Renal cortex interstitium (tissue), 11 donors: ENCODE measurements around the gene CNTNAP2. TPM values are rescaled to one million over a fixed set of nuclear protein-coding genes. Genes with fewer than 3 reads are reported as not detected.

Experiments
- DNase-seq, 11 donors: peaks; one replicate each; pipeline ENCODE4 v3.0.0-alpha.2; 2013; ENCODE audit warnings: low read depth in 9 of 11, low spot score in 4 of 11; ENCODE audit errors: extremely low read depth in 1 of 11
- polyA plus RNA-seq, 3 donors: library from polyadenylated mRNA; unstranded; fragments of 120-200 nt; gene quantifications; one replicate each; pipeline ENCODE4 v1.2.1, GENCODE V29; 2013; ENCODE audit not compliant: insufficient read length in 3 of 3

The CNTNAP2 gene
- polyA plus RNA-seq, 3 donors: 25.6 to 29.3 (median 26.6) TPM

DNA sequence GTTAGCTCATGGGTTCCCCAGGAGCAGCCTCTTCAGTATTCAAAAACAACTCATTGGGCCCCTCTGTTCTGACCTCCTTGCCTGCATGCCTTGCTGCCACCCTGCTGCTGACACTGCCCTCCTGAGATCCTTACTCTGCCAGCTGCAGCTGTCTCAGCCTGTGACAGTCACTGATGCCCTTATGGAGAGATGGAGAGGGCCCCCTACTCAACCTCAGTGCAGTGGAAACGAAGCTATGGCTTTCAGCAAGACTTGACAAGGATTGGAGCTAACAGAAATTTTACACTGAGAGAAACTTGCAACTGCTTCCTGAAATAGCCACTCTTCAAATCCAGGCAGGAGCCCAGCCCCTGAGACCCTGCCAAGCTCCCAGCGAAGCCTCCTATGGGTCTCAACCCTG is 1795.7 kb downstream of the CNTNAP2 start:
- DNase-seq: no peak

- no peak for DNase-seq
Observed at GRCh38 chr7:147912946-147913638, 1796.5 kb downstream of the CNTNAP2 start.

GRCh38 chr7:147915781-147916180 is 1799.2 kb downstream of the CNTNAP2 start:
- no peak for DNase-seq

- no peak for DNase-seq
Observed at GRCh38 chr7:147916573-147916972, 1800.0 kb downstream of the CNTNAP2 start.

GRCh38 chr7:147923841-147924240 is 1807.2 kb downstream of the CNTNAP2 start:
- no peak for DNase-seq

- no peak for DNase-seq
Observed at GRCh38 chr7:147937428-147937827, 1820.8 kb downstream of the CNTNAP2 start.

DNA sequence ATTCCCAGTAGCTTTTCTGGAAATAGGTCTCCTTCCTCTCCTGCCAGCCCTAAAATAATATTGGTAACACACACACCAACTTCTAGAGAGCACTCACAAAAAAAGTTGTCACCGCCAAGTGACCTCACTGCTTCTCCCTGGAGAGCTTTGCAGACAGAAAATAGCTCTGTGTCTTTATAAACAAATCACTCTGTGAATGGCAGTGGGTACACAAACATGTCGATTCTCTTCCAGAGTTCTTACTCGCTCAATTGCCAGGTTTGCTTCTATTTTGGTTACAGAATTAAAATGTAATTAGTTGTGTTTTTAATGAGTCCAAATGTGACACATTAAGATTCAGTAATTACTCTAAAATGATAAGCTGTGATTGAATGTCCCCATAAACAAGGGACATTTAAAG is 1824.8 kb downstream of the CNTNAP2 start:
- no peak for DNase-seq

- no peak for DNase-seq
Observed at GRCh38 chr7:147944321-147944720, 1827.7 kb downstream of the CNTNAP2 start.

DNA sequence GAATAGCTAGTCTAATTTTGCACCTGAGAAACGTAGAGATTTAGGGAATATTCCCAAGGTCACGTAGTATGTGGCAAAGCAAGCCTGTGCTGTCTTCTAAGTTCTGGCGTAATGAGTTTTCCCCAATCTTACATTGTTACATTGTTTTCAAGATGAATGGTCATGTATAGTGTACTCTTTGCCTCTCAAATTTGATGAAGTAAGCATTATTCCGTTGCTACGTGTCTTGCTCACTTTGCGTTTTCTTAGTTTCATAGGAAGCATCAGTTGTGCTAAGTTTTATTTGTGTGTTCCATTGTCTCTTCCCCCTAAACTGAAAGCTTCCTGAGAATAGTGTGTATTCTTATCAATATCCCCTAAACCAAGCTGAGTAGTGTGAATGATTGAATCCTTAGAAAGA is 1836.3 kb downstream of the CNTNAP2 start:
- no peak for DNase-seq

DNA sequence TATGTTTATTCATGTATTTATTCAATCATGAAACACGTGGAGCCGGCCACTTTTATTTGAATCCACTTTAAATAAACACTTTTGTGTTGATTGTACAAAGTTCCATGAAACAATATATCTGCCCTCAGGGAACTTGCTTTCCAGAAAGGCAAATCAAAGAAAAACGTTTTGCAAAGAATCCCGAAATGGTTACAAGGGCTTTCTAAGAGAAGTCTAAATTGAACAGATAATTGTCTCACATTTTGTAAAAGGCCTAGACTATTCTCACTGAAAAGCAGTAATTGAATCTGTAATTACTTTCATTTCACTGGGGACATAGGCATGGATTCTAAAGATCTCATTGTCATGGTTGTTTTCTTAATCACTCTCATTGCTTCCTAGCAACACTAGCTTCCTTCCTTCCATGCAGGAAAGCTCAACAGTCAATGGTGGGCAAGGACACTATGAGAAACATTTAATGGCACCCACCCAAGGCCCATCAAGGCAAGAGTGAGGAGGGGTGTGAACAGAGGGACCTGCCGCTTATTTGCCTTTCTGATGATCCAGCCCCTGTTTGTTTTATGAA is 1851.5 kb downstream of the CNTNAP2 start:
- no peak for DNase-seq

DNA sequence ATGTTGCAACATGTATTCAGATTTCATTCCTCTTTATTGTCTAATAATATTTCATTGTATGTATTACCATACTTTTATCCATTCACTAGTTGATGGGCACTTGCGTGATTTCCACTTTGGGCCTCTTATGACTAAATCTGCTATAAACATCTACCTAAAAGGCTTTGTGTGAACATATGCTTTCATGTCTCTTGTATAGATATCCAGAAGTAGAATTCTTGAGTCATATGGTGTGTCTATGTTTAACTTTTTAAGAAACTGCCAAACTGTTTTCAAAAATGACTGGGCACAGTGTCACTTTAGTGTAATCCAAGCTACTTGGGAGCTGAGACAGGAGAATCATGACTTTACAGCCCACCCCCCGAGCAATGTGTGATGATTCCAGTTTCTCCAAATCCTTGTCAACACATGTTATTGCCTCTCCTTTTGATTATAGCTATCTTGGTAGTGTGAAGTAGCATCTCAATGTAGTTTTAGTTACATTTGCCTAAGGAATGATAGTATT is 1855.1 kb downstream of the CNTNAP2 start:
- DNase-seq: no peak

DNA sequence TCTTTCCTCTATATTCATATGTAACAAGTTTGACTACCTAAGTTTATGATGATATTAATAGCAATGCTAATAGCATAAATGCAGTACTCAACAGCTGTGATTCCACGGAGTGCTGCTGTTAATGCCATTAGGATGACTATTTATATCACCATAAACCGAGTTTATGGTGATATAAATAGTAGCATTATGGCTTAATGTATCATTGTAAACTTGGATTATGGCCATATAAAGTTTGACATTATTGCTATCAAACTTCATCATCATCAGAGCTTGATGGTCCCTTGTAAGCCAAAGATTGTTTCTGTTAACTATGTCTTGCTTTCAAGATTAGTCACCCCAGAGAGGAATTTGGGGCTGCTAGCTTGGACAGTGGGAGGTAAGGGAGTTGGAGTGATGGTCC is 1861.6 kb downstream of the CNTNAP2 start:
- DNase-seq: no peak

GRCh38 chr7:147978651-147979050 is 1862.0 kb downstream of the CNTNAP2 start:
- DNase-seq: no peak

DNA sequence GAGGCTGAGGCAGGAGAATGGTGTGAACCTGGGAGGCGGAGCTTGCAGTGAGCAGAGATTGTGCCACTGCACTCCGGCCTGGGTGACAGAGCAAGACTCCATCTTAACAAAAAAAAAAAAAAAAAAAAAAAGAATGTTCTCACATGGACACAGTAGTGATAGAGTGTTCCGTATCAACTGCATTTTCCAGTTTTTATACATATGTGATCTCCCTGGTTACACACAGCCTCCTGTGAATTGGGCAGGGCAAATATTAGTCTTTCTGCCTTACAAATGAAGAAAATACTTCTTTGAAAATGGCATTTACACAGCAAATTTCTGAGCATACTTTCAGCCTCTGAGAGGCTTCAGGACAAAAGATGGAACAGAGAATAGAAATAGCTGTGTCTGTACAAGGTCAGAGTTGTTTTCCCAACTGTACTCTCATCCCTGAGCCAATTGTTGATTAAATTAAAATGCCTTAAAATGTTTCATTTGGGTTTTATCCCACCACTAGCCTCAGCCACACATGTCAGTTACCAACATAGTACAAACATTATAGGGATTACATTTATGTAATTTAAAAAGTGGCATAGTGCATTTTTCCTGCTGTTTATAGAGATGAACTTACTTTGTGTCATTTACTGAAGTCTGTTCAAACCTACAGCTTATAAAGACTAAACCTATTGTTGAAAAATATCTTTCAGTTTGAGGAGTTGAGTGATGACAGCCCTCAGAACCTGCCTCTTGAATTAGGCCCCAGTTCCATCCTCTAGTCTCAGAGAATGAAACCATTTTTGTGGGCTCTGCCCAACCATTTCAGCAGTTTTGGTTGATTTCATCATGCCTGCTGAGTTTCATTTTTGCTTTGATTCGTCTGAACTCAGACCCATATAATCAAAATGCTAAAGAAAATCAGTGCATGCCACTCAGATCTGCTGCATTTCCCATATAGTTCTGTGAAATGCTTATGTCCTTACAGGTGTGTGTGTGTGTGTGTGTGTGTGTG is 1864.5 kb downstream of the CNTNAP2 start:
- DNase-seq: no peak

DNA sequence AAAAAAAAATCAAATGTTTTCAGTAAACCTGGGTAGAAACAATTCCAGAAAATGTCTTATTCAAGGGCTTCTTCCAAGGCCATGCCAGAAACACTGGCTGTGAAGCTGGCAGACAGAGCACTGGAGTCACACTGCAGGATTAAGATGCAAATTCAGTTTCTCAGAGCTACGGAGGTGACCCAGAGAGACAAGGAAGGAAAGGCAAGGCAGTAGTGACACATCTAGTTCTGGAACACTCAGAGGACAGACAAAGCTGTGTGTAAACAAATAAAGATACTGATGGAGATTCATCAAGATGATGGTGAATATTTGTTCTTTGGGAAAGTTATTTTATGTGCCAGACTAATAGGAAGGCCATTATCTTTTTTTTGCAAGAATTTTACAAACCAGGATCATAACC is 1865.7 kb downstream of the CNTNAP2 start:
- no peak for DNase-seq

GRCh38 chr7:147984265-147984664 is 1867.7 kb downstream of the CNTNAP2 start:
- no peak for DNase-seq

DNA sequence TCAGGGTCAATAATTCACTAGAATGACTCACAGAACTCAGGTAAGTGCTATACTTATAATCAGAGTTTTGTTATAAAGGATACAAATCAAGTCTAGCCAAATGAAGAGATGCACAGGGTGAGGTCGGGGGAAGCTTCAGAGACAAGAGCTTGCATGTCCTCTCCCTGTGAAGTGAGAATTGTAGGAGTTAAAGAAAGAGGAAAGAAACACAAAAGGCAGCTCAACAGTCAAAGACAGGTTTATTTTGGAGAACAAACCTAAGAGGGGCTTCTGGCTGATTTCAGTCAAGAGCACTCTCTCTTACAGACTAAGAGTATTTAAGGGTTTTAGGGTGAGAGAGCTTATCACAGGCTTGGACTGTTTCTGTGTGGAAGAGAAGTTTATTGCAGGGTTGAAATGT is 1873.5 kb downstream of the CNTNAP2 start:
- no peak for DNase-seq

DNA sequence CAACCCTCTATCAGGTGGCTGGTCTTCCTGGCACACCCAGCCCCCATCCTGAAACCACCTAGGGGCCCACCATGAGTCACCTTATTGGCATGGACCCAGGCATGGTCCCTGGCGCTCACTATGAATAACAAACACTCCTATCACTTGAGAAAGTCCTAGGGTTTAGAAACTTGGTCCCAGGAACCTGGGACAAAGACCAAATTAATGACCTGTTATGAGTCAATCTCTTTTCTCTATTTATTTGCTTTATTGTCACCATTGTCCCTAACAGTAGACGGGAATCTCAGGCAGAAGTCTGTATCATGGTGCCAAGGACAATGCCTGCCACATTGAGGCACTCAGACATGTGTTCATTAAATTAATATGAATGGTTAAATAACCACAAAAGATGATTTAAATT is 1874.3 kb downstream of the CNTNAP2 start:
- no peak for DNase-seq

- no peak for DNase-seq
Observed at GRCh38 chr7:147992698-147993097, 1876.1 kb downstream of the CNTNAP2 start.

DNA sequence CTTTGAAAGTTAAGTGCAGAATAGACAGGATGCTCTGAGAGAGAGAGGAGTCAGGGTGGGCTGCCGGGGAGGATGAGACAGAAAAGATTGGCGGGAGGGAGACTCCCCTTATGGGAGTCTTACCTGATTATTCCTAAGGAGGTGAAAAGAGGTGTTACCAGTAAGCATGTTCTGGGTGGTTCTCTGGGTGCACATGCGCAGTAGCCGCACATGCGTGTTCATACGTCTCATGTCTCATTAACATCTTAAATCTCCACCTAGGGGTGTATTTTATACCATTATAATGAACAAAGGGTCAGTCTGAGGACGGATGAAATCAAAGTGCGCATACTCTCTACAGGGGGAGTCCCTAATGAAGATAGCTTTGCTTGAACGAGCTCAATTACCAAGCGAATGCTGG is 1881.0 kb downstream of the CNTNAP2 start:
- no peak for DNase-seq
